ENCODE measurements around the gene LCN10. TPM values are rescaled to one million over a fixed set of nuclear protein-coding genes. Genes with fewer than 3 reads are reported as not detected.

The LCN10 gene
- total and polyA plus RNA-seq, 2 of the 13 experiments (the other 11 are each of a cell fraction or from before 2014, with no cell fraction given), result 0.53 to 0.61 TPM

DNA sequence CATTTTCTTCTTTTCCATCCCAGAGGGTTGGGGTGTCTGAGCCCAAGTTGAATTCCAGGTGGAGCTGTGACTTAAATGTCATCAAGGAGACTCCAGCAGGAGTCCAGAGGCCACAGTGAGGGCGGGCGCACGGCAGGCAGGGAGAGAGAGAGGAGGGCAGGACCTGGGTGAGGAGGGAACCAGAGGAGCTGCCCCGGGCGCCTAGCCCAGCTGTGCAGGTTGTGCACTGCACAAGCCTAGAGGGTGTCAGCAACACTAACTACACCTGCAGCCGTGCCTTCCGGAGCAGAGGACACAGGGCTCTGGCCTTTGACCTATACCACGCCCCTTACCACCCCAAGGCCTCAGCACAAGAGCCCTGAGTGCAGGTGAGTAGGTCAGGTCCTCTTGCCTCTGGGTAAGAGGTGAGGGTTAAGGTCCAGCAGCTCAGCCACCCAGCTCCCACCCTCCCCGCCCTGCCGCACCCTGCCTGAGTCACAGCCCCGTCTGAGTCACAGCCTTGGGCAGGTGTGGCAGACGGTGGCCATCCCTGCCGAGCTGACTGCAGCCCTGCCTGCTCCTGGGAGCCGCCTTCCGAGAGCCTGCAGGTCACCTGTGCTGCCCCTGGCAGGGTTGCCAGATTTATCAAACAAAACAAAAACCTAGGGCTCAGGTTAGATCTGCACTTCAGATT is 49.1 kb downstream of the LCN10 start (continued):
- TF ChIP-seq ZNF230 (CRISPR knock-in tag; IDR thresholded peaks at IDR 0.05), result no peak
- no peak; the same call in 1 of the 2 replicates for TF ChIP-seq HIVEP1 (CRISPR knock-in tag; IDR thresholded peaks at IDR 0.05)
- TF ChIP-seq, protein P1, sequence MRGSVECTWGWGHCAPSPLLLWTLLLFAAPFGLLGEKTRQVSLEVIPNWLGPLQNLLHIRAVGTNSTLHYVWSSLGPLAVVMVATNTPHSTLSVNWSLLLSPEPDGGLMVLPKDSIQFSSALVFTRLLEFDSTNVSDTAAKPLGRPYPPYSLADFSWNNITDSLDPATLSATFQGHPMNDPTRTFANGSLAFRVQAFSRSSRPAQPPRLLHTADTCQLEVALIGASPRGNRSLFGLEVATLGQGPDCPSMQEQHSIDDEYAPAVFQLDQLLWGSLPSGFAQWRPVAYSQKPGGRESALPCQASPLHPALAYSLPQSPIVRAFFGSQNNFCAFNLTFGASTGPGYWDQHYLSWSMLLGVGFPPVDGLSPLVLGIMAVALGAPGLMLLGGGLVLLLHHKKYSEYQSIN (CRISPR knock-in tag; IDR thresholded peaks at IDR 0.05; ENCODE audit: borderline replicate concordance), result no peak
- TF ChIP-seq MXI1 (IDR thresholded peaks at IDR 0.05; ENCODE audit: borderline replicate concordance, low read depth, low read length), result peak; percentile 29; the same call in 1 of the 3 replicates
- TF ChIP-seq, protein P2, sequence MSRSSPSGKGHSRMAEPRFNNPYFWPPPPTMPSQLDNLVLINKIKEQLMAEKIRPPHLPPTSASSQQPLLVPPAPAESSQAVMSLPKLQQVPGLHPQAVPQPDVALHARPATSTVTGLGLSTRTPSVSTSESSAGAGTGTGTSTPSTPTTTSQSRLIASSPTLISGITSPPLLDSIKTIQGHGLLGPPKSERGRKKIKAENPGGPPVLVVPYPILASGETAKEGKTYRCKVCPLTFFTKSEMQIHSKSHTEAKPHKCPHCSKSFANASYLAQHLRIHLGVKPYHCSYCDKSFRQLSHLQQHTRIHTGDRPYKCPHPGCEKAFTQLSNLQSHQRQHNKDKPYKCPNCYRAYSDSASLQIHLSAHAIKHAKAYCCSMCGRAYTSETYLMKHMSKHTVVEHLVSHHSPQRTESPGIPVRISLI (CRISPR knock-in tag; IDR thresholded peaks at IDR 0.05; ENCODE audit: borderline replicate concordance), result peak; percentile 20; the same call in 1 of the 2 replicates
- TF ChIP-seq HOXD1 (CRISPR knock-in tag; IDR thresholded peaks at IDR 0.05), result no peak
- TF ChIP-seq, protein P3, sequence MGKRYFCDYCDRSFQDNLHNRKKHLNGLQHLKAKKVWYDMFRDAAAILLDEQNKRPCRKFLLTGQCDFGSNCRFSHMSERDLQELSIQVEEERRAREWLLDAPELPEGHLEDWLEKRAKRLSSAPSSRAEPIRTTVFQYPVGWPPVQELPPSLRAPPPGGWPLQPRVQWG (CRISPR knock-in tag; IDR thresholded peaks at IDR 0.05; ENCODE audit: borderline replicate concordance, low read depth), result no peak
- TF ChIP-seq MEIS2 (CRISPR knock-in tag; IDR thresholded peaks at IDR 0.05), result peak; percentile 84
- TF ChIP-seq, protein P4, sequence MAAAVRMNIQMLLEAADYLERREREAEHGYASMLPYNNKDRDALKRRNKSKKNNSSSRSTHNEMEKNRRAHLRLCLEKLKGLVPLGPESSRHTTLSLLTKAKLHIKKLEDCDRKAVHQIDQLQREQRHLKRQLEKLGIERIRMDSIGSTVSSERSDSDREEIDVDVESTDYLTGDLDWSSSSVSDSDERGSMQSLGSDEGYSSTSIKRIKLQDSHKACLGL (CRISPR knock-in tag; IDR thresholded peaks at IDR 0.05), result no peak
- TF ChIP-seq ZNF607 (CRISPR knock-in tag; IDR thresholded peaks at IDR 0.05; ENCODE audit: borderline replicate concordance), result peak; percentile 48; the same call in 1 of the 2 replicates
- peak; percentile 52 for TF ChIP-seq PHF5A (CRISPR knock-in tag; IDR thresholded peaks at IDR 0.05; ENCODE audit: low read depth, unreplicated experiment)
- TF ChIP-seq ZNF557 (CRISPR knock-in tag; IDR thresholded peaks at IDR 0.05), result no peak
- no peak for TF ChIP-seq NFE2L1 (CRISPR knock-in tag; IDR thresholded peaks at IDR 0.05; ENCODE audit: borderline replicate concordance)
- no peak for TF ChIP-seq SIN3B (IDR thresholded peaks at IDR 0.05; ENCODE audit: low read length)
- TF ChIP-seq SP140L (CRISPR knock-in tag; IDR thresholded peaks at IDR 0.05; ENCODE audit: borderline replicate concordance), result no peak
- TF ChIP-seq SNAI1 (CRISPR knock-in tag; IDR thresholded peaks at IDR 0.05; ENCODE audit: borderline replicate concordance), result peak; percentile 90; the same call in 1 of the 2 replicates
- TF ChIP-seq ZKSCAN1 (IDR thresholded peaks at IDR 0.05; ENCODE audit: low read length), result no peak
- TF ChIP-seq, protein P5, sequence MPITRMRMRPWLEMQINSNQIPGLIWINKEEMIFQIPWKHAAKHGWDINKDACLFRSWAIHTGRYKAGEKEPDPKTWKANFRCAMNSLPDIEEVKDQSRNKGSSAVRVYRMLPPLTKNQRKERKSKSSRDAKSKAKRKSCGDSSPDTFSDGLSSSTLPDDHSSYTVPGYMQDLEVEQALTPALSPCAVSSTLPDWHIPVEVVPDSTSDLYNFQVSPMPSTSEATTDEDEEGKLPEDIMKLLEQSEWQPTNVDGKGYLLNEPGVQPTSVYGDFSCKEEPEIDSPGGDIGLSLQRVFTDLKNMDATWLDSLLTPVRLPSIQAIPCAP (CRISPR knock-in tag; IDR thresholded peaks at IDR 0.05; ENCODE audit: low read depth), result no peak
- TF ChIP-seq, protein P6, sequence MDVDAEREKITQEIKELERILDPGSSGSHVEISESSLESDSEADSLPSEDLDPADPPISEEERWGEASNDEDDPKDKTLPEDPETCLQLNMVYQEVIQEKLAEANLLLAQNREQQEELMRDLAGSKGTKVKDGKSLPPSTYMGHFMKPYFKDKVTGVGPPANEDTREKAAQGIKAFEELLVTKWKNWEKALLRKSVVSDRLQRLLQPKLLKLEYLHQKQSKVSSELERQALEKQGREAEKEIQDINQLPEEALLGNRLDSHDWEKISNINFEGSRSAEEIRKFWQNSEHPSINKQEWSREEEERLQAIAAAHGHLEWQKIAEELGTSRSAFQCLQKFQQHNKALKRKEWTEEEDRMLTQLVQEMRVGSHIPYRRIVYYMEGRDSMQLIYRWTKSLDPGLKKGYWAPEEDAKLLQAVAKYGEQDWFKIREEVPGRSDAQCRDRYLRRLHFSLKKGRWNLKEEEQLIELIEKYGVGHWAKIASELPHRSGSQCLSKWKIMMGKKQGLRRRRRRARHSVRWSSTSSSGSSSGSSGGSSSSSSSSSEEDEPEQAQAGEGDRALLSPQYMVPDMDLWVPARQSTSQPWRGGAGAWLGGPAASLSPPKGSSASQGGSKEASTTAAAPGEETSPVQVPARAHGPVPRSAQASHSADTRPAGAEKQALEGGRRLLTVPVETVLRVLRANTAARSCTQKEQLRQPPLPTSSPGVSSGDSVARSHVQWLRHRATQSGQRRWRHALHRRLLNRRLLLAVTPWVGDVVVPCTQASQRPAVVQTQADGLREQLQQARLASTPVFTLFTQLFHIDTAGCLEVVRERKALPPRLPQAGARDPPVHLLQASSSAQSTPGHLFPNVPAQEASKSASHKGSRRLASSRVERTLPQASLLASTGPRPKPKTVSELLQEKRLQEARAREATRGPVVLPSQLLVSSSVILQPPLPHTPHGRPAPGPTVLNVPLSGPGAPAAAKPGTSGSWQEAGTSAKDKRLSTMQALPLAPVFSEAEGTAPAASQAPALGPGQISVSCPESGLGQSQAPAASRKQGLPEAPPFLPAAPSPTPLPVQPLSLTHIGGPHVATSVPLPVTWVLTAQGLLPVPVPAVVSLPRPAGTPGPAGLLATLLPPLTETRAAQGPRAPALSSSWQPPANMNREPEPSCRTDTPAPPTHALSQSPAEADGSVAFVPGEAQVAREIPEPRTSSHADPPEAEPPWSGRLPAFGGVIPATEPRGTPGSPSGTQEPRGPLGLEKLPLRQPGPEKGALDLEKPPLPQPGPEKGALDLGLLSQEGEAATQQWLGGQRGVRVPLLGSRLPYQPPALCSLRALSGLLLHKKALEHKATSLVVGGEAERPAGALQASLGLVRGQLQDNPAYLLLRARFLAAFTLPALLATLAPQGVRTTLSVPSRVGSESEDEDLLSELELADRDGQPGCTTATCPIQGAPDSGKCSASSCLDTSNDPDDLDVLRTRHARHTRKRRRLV (CRISPR knock-in tag; IDR thresholded peaks at IDR 0.05), result no peak
- TF ChIP-seq U2AF1 (optimal IDR thresholded peaks at IDR 0.05; ENCODE audit: low read depth, low read length), result no peak
- no peak for TF ChIP-seq SSRP1 (CRISPR knock-in tag; IDR thresholded peaks at IDR 0.05)
